Duodenal mucosa (tissue), 2 donors: ENCODE results near the gene IGFN1.

Source experiments
- H3K27ac ChIP-seq: one replicate; pipeline ENCODE4 v1.7.0; 2013; ENCODE audit warnings: low read depth, low read length
- H3K27me3 ChIP-seq, 2 donors: one replicate each; pipeline ENCODE4 v1.7.0; 2013; ENCODE audit warnings: low read length in 2 of 2, control low read depth in 1 of 2; ENCODE audit not compliant: insufficient read depth in 2 of 2, control insufficient read depth in 1 of 2
- H3K36me3 ChIP-seq, 2 donors: one replicate each; pipeline ENCODE4 v1.7.0; 2013; ENCODE audit warnings: low read length in 2 of 2, control low read depth in 1 of 2; ENCODE audit not compliant: insufficient read depth in 2 of 2, control insufficient read depth in 1 of 2
- H3K4me1 ChIP-seq, 2 donors: one replicate each; pipeline ENCODE4 v1.7.0; 2013; ENCODE audit warnings: low read length in 2 of 2, control low read depth in 1 of 2; ENCODE audit not compliant: insufficient read depth in 2 of 2, control insufficient read depth in 1 of 2
- H3K4me3 ChIP-seq, 2 donors: one replicate each; pipeline ENCODE4 v1.7.0; 2013; ENCODE audit warnings: low read length in 2 of 2, low read depth in 1 of 2
- H3K9ac ChIP-seq, 2 donors: one replicate each; pipeline ENCODE4 v1.7.0; 2013; ENCODE audit warnings: low read length in 2 of 2, low read depth in 1 of 2
- H3K9me3 ChIP-seq, 2 donors: one replicate each; pipeline ENCODE4 v1.7.0; 2013; ENCODE audit warnings: low read length in 2 of 2, control low read depth in 1 of 2; ENCODE audit not compliant: control insufficient read depth in 1 of 2

IGFN1 gene

DNA sequence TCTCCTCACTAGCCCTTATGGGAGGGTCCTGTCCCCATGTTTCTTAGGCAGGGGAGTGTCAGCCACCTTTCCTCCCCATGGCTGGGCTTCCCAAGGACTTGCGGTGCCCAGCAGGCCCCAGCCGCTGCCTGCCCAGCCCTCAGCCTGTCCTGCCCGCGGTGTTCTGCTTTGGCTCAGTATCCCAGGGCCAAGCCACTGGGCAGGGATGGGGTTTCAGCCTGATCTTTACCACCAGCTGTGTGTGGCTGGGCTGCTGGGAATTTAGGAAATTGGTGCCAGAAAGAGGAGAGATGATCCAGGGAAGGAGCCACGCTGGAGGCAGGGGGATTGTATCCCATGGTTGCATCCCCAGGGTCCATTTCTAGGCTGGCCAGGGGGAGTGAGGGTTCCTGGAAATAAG, 6.9 kb upstream of the IGFN1 start:
- H3K9ac ChIP-seq = no peak overlapping the region
- peaks cover 0 to 7% of the 10 kb centered on the region in 2 donors for H3K4me1 ChIP-seq
- no peak overlapping the region for H3K27ac ChIP-seq

DNA sequence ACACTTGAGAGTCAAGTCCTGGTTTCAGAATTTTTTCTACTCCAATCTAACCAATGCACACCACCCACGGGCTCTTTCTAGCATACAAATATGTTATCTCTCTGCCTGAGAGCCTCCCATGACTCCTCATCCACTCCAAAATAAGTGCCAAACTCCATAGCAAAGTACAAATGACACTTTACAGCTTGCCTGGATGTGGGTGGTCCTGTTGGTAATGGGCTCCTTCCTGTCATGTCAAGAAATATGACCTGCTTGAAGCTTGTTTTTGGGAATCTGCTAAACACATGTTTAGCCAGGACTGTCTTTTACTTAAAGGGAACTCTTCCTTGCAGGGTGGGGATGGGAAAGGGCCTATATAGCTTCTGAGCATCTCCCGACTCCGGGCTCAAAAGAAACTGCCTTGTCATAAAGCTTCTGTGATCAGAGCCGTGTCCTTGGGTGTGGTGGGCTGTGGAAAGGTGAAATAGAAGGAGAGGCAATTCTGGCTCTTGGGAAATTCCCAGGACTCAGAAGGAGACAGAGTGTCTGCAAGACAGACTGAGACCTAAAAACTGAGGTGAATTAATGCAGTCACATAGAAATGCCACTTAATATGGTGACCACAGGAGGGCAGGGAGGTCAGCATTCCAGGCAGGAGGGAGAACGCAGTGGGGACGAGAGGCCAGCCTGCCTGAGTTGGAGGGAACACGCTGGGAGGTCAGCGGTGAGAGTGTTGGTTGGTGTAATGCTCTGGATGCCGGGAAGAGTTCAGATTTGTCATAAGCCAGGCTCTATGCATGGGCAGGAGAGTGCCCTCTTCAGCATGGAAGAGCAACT, 6.1 kb upstream of the IGFN1 start:
- no peak overlapping the region for H3K4me3 ChIP-seq
- no peak overlapping the region for H3K27ac ChIP-seq
- H3K36me3 ChIP-seq = no peaks in the 10 kb centered on the region
- H3K27me3 ChIP-seq = no peaks in the 10 kb centered on the region
- peaks cover 0 to 7% of the 10 kb centered on the region in 2 donors for H3K4me1 ChIP-seq
- H3K9ac ChIP-seq = no peak overlapping the region
- no peaks in the 10 kb centered on the region for H3K9me3 ChIP-seq

More for the DNA sequence above, 6.9 kb upstream of the IGFN1 start:
- H3K4me3 ChIP-seq = no peak overlapping the region
- H3K27me3 ChIP-seq = peaks cover 0 to 2% of the 10 kb centered on the region in 2 donors
- H3K9me3 ChIP-seq = peaks cover 0 to under 1% of the 10 kb centered on the region in 2 donors
- no peaks in the 10 kb centered on the region for H3K36me3 ChIP-seq

DNA sequence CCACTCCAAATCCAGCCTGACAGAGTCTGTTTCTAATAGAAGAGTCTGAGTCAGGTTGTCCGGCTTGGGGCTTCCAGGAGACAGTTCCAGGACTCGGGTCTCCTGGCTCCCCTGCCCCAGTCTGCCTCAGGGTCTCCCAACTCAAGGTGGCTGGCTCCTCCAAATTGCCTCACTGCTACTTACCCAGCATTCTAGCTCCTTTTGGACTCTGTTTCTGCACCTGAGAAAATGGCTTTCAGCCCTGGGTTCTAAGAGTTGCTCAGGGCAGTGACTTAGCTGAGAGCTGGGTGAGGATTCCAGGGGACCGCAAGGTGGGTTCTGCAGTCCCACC, 5.5 kb upstream of the IGFN1 start:
- H3K4me1 ChIP-seq = peaks cover 0 to 7% of the 10 kb centered on the region in 2 donors

DNA sequence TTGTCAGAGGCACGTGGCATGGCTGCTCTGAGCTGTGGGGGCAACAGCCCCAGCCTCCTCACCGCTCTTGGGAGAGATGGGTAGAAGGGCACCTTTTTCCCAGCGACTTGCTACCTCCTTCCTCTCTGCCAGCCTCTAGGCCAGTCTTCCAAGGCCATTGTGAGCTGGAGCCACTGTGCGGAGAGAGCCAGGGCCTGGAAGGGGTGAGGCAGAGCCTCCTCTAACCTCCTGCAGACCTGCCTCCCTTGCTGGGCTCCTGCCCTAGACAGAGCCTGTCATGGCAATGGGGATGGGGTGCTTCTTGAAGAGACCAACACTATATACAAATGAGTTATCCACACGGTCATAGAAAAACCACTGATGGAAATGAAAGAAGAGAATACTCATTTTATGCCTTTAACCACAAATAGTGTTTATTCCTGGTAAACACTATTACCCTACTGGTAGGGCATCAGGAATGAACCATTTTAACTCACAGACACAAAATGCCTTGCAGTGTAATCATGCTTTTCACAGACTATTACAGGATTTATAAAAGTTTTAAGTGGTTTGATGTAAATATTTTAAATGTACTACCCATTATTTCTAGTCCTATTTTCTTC, 5.0 kb upstream of the IGFN1 start:
- H3K4me3 ChIP-seq = no peak overlapping the region
- H3K9me3 ChIP-seq = no peaks in the 10 kb centered on the region
- no peak overlapping the region for H3K9ac ChIP-seq
- no peaks in the 10 kb centered on the region for H3K27me3 ChIP-seq
- H3K27ac ChIP-seq = no peak overlapping the region
- peaks cover 0 to 7% of the 10 kb centered on the region in 2 donors for H3K4me1 ChIP-seq
- no peaks in the 10 kb centered on the region for H3K36me3 ChIP-seq

More for the DNA sequence above, 5.5 kb upstream of the IGFN1 start:
- no peak overlapping the region for H3K4me3 ChIP-seq
- no peak overlapping the region for H3K9ac ChIP-seq
- H3K27me3 ChIP-seq = no peaks in the 10 kb centered on the region
- no peaks in the 10 kb centered on the region for H3K9me3 ChIP-seq
- H3K27ac ChIP-seq = no peak overlapping the region
- H3K36me3 ChIP-seq = no peaks in the 10 kb centered on the region

DNA sequence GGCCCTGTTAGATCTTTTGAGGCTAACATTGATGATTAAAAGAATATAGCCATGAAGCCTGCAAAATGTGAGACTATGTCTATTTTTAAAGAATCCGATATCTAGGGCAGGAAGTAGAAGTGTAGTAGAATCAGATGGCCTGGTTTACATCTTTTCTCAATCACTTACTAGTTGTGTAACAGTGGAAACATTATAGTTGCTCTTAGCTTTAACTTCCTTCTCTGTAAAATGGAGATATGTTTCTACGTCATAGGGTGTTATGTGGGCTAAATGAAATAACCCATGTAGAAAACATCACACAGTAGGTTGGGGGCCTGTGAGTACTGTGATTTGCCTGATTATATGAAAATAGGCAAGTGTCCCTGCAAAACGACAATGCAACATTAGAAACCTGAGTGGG, 4.4 kb upstream of the IGFN1 start:
- Histone ChIP-seq H3K27ac (no peak overlapping the region), H3K4me3 (no peak overlapping the region), H3K27me3 (peaks cover 2 to 4% of the 10 kb centered on the region in 2 donors)

DNA sequence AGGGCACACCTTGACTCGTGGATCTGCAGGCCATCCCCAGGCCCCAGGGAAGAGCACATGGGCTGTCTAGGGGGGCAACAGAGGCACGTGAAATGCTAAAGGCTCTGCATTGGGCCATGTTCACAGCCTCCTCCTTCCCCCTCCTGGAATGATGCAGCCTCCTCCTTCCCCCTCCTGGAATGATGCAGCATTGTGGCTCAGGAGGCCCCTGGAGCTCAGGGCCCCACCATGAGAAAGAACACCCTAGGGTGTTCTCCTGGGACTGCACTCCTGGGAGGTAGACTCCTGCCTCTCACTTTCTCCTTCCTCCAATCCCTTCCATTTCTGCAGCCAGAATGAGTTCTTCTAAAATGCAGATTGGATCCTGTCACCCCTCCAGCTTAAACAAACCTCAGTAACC, 1.5 kb upstream of the IGFN1 start:
- Histone ChIP-seq H3K36me3 (no peaks in the 10 kb centered on the region), H3K9ac (no peak overlapping the region), H3K9me3 (no peaks in the 10 kb centered on the region), H3K27ac (no peak overlapping the region), H3K27me3 (peaks cover 4 to 7% of the 10 kb centered on the region in 2 donors), H3K4me3 (no peak overlapping the region), H3K4me1 (peaks cover 0 to 2% of the 10 kb centered on the region in 2 donors)

More for the DNA sequence above, 4.4 kb upstream of the IGFN1 start:
- H3K9ac ChIP-seq = no peak overlapping the region
- no peaks in the 10 kb centered on the region for H3K36me3 ChIP-seq
- H3K9me3 ChIP-seq = no peaks in the 10 kb centered on the region
- H3K4me1 ChIP-seq = peaks cover 0 to 7% of the 10 kb centered on the region in 2 donors

DNA sequence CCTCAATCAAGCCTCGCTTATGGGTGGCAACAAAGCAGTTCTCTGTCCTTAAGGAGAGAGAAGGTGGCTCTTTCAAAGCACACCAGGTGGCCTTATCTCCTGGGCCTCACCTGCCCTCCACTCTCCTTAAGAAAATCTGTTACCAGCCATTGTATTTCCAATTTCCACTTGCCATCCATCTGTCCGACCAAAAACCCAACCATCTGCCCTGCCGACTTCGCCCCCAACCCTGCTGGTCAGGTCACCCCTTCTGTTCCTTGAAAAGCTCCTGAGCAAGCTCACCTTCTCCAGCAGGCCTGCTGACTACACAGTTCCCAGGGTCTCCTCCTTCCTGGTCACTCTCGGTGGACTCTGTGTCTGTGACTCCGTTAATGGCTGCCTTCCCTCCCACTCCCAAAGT, 619 bp upstream of the IGFN1 start:
- H3K9me3 ChIP-seq = no peaks in the 10 kb centered on the region
- H3K9ac ChIP-seq = no peak overlapping the region

DNA sequence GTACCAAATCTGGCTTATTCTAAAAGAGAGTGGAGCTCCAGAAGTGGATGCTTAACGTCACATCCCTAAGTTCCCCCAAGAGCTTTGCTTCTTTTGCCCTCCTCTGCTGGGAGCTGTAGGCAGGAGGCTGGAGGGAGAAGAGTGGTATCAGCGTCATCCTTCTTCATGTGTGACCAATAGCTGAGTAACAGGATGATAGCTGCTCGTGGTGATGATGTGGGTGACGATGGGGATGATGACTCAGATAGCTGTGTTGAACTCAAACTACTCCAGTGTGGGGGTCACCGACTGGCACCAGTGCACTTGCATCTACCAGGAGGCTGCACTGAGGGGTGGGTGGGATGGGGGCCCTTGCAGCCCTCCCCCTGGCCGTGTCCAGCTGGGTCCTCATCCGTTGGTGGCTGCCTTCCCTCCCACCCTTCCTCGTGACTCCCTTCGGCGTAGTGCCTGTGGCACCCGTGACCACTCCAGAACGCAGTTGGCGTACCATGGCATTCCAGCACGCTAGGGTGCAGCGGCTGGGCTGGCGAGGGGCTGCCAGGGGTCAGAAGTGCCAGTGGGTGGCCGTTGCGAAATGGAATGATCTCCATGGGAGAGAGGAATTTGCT, 1.1 kb downstream of the IGFN1 start:
- Histone ChIP-seq H3K36me3 (no peaks in the 10 kb centered on the region), H3K9ac (no peak overlapping the region), H3K4me3 (no peak overlapping the region), H3K9me3 (no peaks in the 10 kb centered on the region), H3K27ac (no peak overlapping the region), H3K4me1 (no peaks in the 10 kb centered on the region), H3K27me3 (peaks cover 4 to 7% of the 10 kb centered on the region in 2 donors)

More for the DNA sequence above, 619 bp upstream of the IGFN1 start:
- no peaks in the 10 kb centered on the region for H3K4me1 ChIP-seq
- H3K4me3 ChIP-seq = no peak overlapping the region
- no peaks in the 10 kb centered on the region for H3K36me3 ChIP-seq
- no peak overlapping the region for H3K27ac ChIP-seq
- peaks cover 4 to 7% of the 10 kb centered on the region in 2 donors for H3K27me3 ChIP-seq

DNA sequence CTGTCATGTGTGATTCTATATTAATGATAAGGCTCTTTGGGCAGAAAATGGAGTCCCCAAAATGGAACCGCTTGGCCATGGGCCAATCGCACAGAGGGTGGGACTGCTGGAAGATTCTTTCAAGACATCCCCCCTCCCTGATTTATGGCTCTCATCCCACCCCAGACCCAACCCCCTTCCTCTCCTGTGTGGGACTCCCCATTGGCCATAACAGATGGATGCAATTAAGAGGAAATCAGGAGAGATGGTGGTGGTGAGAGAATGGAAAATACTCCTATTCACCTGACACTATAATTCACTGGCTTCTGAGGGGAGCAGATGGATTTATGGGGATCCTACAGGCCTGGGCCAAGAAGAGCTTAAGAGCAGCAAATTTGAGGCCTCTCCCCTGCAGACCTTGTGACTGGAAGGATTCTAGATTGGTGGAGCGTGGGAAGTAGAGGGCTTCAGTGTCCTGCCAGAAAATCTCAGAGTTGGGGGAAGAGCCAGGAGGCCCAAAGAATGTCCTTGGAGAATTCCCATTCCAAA, 1.7 kb downstream of the IGFN1 start:
- Histone ChIP-seq H3K9me3 (no peaks in the 10 kb centered on the region), H3K27ac (no peak overlapping the region), H3K9ac (no peak overlapping the region), H3K27me3 (peaks cover 4 to 7% of the 10 kb centered on the region in 2 donors), H3K4me1 (no peaks in the 10 kb centered on the region), H3K4me3 (no peak overlapping the region), H3K36me3 (no peaks in the 10 kb centered on the region)

DNA sequence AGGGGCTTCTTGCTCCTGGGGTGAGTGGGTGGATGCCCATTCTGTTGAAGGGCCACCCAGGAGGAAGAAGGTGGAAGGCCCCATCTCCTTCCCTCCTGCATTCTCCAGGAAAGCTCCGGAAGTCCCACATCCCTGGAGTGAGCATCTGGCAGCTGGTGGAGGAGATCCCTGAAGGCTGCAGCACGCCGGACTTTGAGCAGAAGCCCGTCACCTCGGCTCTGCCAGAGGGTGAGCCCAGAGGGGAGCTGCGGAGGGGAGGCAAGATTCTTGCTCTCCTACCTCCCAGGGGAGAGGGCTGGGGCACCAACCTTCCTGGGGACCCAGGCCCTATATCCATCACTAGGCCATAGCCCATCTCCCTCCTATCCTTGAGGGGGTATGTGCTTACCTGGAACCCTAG, 3.4 kb downstream of the IGFN1 start:
- no peaks in the 10 kb centered on the region for H3K4me1 ChIP-seq
- no peak overlapping the region for H3K27ac ChIP-seq
- H3K27me3 ChIP-seq = peaks cover 4 to 7% of the 10 kb centered on the region in 2 donors
- H3K4me3 ChIP-seq = no peak overlapping the region
- no peaks in the 10 kb centered on the region for H3K36me3 ChIP-seq
- no peaks in the 10 kb centered on the region for H3K9me3 ChIP-seq
- H3K9ac ChIP-seq = no peak overlapping the region
